RPMI7951 (cell line): ENCODE measurements around the gene ADGRL3. TPM values are rescaled to one million over a fixed set of nuclear protein-coding genes. Genes with fewer than 3 reads are reported as not detected.
"Not testable (repeated sequence)": the region's sequence is repeated elsewhere in the genome, so short reads cannot be mapped to it uniquely, and the experiment has no call there.

ENCODE experiments used
- DNase-seq: peaks from one replicate; pipeline ENCODE4 v3.0.0-alpha.2; 2012; ENCODE audit warnings: low read depth
- total RNA-seq: library from RNA; depleted of rRNA; stranded (reverse); fragments of >200 nt; shearing (Covaris generic); gene quantifications from 2 replicates; pipeline ENCODE4 v1.2.3, GENCODE V29; 2014

Gene ADGRL3
- total RNA-seq, 1 experiment from 2014 or later = not detected

DNA sequence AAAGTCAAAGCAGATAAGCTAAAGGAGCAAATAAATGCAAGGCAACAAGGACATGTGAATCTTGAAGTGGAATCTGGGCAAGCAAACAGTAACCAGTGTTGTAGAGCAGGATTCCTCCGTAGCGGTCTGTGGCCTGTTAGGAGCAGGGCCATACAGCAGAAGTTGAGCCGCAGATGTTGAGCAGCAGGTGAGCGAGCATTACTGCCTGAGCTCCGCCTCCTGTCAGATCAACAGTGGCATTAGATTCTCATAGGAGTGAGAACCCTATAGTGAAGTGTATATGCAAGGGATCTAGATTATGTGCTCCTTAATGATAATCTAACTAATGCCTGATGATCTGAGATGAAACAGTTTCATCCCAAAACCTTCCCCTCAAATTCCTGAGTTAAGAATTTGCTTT lies 550.7 kb downstream of the ADGRL3 start:
- DNase-seq = no peak

- DNase-seq = no peak
These were observed 552.5 kb downstream of the ADGRL3 start for GRCh38 chr4:61752617-61753016.

- DNase-seq = no peak
These were observed 553.6 kb downstream of the ADGRL3 start for GRCh38 chr4:61753739-61754138.

DNA sequence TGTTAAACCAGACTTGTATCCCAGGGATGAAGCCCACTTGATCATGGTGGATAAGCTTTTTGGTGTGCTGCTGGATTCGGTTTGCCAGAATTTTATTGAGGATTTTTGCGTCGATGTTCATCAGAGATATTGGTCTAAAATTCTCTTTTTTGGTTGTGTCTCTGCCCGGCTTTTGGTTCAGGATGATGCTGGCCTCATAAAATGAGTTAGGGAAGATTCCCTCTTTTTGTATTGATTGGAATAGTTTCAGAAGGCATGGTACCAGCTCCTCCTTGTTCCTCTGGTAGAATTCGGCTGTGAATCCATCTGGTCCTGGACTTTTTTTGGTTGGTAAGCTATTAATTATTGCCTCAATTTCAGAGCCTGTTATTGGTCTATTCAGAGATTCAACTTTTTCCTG lies 556.8 kb downstream of the ADGRL3 start:
- DNase-seq = not testable (repeated sequence)

DNA sequence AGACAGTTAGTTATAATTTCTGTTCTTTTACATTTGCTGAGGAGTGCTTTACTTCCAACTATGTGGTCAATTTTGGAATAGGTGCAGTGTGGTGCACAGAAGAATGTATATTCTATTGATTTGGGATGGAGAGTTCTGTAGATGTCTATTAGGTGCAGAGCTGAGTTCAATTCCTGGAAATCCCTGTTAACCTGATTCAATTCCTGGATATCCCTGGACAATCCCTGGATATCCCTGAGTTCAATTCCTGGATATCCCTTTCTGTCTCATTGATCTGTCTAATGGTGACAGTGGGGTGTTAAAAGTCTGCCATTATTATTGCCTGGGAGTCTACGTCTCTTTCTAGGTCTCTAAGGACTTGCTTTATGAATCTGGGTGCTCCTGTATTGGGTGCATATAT lies 557.9 kb downstream of the ADGRL3 start:
- DNase-seq = not testable (repeated sequence)

DNA sequence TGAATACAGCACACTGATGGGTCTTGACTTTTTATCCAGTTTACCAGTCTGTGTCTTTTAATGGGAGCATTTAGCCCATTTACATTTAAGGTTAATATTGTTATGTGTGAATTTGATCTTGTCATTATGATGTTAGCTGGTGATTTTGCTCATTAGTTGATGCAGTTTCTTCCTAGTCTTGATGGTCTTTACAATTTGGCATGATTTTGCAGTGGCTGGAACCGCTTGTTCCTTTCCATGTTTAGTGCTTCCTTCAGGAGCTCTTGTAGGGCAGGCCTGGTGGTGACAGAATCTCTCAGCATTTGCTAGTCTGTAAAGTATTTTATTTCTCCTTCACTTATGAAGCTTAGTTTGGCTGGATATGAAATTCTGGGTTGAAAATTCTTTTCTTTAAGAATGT lies 558.5 kb downstream of the ADGRL3 start:
- DNase-seq = not testable (repeated sequence)

- DNase-seq = not testable (repeated sequence)
These were observed 559.1 kb downstream of the ADGRL3 start for GRCh38 chr4:61759245-61759644.

GRCh38 chr4:61759885-61760284 lies 559.8 kb downstream of the ADGRL3 start:
- DNase-seq = not testable (repeated sequence)

DNA sequence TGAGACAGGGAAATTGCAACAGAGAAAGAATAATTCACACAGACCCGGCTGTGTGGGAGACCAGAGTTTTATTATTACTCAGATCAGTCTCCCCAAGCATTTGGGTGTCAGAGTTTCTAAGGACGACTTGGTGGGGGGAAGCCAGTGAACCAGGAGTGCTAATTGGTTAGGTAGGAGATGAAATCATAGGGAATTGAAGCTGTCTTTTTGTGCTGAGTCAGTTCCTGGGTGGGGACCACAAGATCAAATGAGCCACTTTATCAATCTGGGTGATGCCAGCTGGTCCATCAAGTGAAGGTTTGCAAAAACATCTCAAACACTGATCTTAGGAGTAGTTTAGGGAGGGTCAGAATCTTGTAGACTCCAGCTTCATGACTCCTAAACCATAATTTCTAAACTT lies 560.7 kb downstream of the ADGRL3 start:
- no peak for DNase-seq

GRCh38 chr4:61762722-61763627 lies 562.8 kb downstream of the ADGRL3 start:
- no peak for DNase-seq

DNA sequence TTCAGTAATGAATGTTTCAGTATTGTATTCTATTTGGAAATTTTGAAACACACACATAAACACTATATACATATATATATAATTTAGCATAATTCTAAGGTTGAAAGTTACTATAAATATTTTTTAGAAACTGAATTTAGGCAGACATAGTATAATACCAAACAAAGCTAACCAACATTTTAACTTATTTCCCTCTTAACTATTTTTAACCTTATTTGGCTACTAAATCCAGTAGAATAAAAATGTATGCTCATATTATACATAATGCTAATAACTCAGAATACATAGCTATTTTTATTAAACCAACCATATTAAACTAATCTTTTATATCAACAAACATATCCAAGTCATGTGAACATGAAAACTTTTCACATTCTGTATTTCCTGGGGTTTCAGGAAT lies 563.6 kb downstream of the ADGRL3 start:
- DNase-seq = no peak

GRCh38 chr4:61764090-61764489 lies 564.0 kb downstream of the ADGRL3 start:
- DNase-seq = not testable (repeated sequence)

- not testable (repeated sequence) for DNase-seq
These were observed 569.5 kb downstream of the ADGRL3 start for GRCh38 chr4:61769444-61770167.

- no peak for DNase-seq
These were observed 570.3 kb downstream of the ADGRL3 start for GRCh38 chr4:61770456-61770855.

GRCh38 chr4:61771056-61771455 lies 570.9 kb downstream of the ADGRL3 start:
- no peak for DNase-seq

DNA sequence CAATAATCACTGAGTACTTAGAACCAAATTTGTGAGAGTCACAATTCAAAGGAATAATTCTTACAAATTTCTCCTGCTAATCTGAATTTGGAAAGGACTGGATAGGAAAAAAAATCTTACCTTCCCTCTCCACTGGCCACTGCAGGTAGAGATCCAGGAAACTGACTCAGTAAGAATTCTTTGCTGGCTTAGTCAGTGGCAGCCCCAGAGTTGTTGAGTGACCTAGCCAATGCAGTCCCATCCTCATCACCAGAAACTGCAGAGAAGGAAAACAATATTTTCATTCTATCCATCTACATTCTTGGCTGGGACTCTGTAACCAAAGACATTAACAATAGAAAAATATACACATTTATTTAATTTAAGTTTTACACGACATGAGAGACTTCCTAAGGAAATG lies 572.0 kb downstream of the ADGRL3 start:
- no peak for DNase-seq

- no peak for DNase-seq
These were observed 573.6 kb downstream of the ADGRL3 start for GRCh38 chr4:61773655-61774245.

GRCh38 chr4:61782133-61782532 lies 582.0 kb downstream of the ADGRL3 start:
- DNase-seq = no peak

GRCh38 chr4:61783050-61783449 lies 582.9 kb downstream of the ADGRL3 start:
- no peak for DNase-seq

GRCh38 chr4:61785761-61786160 lies 585.6 kb downstream of the ADGRL3 start:
- no peak for DNase-seq

GRCh38 chr4:61786211-61786610 lies 586.1 kb downstream of the ADGRL3 start:
- no peak for DNase-seq

DNA sequence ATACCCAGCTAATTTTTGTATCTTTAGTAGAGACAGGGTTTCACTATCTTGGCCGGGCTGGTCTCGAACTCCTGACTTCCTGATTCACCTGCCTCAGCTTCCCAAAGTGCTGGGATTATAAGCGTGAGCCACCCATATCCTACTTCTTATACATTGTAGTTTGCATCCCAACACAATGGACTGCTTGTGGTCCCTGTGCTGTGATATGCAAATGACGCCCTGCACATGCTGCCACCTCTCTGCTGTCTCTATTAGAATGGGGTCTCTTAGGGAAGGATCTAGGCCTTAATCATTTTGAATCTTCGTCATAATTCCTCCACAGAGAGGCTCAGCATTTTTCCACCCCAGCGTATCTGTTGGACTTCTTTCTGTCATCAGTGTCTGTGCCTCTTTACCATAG lies 595.9 kb downstream of the ADGRL3 start:
- no peak for DNase-seq

GRCh38 chr4:61799794-61800193 lies 599.7 kb downstream of the ADGRL3 start:
- no peak for DNase-seq
